AG04449 (cell line): Measurements from ENCODE around the gene OBSCN.

ENCODE experiments used
- CTCF ChIA-PET: fragments of 350-600 bp; formaldehyde crosslinking; extraction: SDS; loops from one replicate; lab custom pipeline; 2021; ENCODE audit warnings: antibody characterized with exemption; lab: Yijun Ruan, JAX
- POLR2A ChIA-PET: fragments of 400-600, 350-600 bp; formaldehyde crosslinking; extraction: SDS; loops from one replicate; lab custom pipeline; 2020; ENCODE audit warnings: antibody characterized with exemption, inconsistent platforms; lab: Yijun Ruan, JAX
- DNase-seq: peaks from one replicate; pipeline ENCODE4 v3.0.0-alpha.2; 2010; ENCODE audit warnings: low read depth, low spot score
- H3K4me3 ChIP-seq: 2 replicates; pipeline ENCODE4 v1.5.1; 2011; ENCODE audit warnings: low read depth, mild to moderate bottlenecking, control low read depth, low read length
- CTCF ChIP-seq: IDR thresholded peaks from one replicate; pipeline ENCODE4 v1.5.1; 2011; ENCODE audit warnings: mild to moderate bottlenecking, moderate library complexity, low read length, control low read depth, inconsistent platforms; ENCODE audit not compliant: insufficient read depth; ENCODE audit errors: missing control alignments

Gene OBSCN

GRCh38 chr1:228281631-228282328, 73.9 kb downstream of the OBSCN start:
- CTCF ChIA-PET, result no interaction called here
- POLR2A ChIA-PET, result no interaction called here
- TF ChIP-seq CTCF, result no peak
- no peak for DNase-seq
- H3K4me3 ChIP-seq, result no peak overlapping the region

- no peak for DNase-seq
- CTCF ChIA-PET, result interaction anchor here (1.4 kb wide), 1 partner anchor 69 kb away, joined by 3 read pairs; no protein-coding TSS in a partner anchor
- no peak overlapping the region for H3K4me3 ChIP-seq
- POLR2A ChIA-PET, result no interaction called here
- no peak for TF ChIP-seq CTCF
These were observed 74.6 kb downstream of the OBSCN start for GRCh38 chr1:228282329-228283042.

- DNase-seq, result no peak
- ChIA-PET CTCF (interaction anchor here (1.4 kb wide), 1 partner anchor 69 kb away, joined by 3 read pairs; no protein-coding TSS in a partner anchor), POLR2A (no interaction called here)
- no peak for TF ChIP-seq CTCF
- no peak overlapping the region for H3K4me3 ChIP-seq
These were observed 75.2 kb downstream of the OBSCN start for GRCh38 chr1:228283043-228283371.

- DNase-seq, result no peak
- POLR2A ChIA-PET, result no interaction called here
- CTCF ChIA-PET, result interaction anchor here (1.3 to 1.4 kb wide), 2 partner anchors 70 to 111 kb away, joined by 3 to 4 read pairs; no protein-coding TSS in a partner anchor
- no peak overlapping the region for H3K4me3 ChIP-seq
- TF ChIP-seq CTCF, result no peak
These were observed 75.8 kb downstream of the OBSCN start for GRCh38 chr1:228283476-228284147.

GRCh38 chr1:228284148-228284495, 76.3 kb downstream of the OBSCN start:
- TF ChIP-seq CTCF, result no peak
- POLR2A ChIA-PET, result no interaction called here
- CTCF ChIA-PET, result interaction anchor here (1.3 to 1.4 kb wide), 2 partner anchors 70 to 110 kb away, joined by 3 to 4 read pairs; no protein-coding TSS in a partner anchor
- H3K4me3 ChIP-seq, result no peak overlapping the region
- DNase-seq, result no peak

- CTCF ChIA-PET, result interaction anchor here (1.3 kb wide), 1 partner anchor 110 kb away, joined by 4 read pairs; no protein-coding TSS in a partner anchor
- TF ChIP-seq CTCF, result no peak
- DNase-seq, result no peak
- H3K4me3 ChIP-seq, result no peak overlapping the region
- POLR2A ChIA-PET, result no interaction called here
These were observed 76.7 kb downstream of the OBSCN start for GRCh38 chr1:228284521-228284920.
